Transverse colon (tissue), 4 donors: ENCODE results near the gene ACACA.

ENCODE experiments used
- POLR2AphosphoS5 ChIP-seq, 3 donors: sonication (generic); formaldehyde crosslinking; IDR thresholded peaks; one replicate each; pipeline ENCODE4 v1.6.1; 2016; ENCODE audit warnings: antibody characterized with exemption in 3 of 3
- TF ChIP-seq, protein P1 (sequence below), 5 experiments: fragments of 200-600 bp in 3 of 5; fragments of 450-650 bp in 2 of 5; sonication (generic) in 3 of 5; IDR thresholded peaks; 1 replicate in 2 of 5; 2 replicates in 3 of 5; pipeline ENCODE4 v1.5.1; 2016 to 2017; ENCODE audit warnings: antibody characterized with exemption in 5 of 5, inconsistent platforms in 3 of 5, mild to moderate bottlenecking in 2 of 5, moderate library complexity in 1 of 5

DNA sequence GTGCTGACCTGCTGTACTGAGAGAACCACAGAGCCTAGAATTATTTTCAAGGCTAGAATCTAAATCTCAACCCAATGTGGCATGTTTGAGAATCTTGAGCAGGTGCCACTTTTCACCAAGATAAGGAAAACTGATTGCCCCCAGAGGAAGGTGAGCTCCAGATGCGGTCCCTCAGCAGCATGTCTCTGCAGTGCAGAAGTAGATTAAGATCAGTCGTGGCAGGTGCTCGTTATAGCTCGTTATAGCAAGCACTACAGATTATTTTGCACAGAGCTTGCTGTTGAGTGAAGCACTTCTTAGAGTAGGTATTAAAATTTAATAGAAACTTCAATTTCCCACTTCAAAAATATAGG, 281.8 kb downstream of the ACACA start:
- TF ChIP-seq, protein P1, sequence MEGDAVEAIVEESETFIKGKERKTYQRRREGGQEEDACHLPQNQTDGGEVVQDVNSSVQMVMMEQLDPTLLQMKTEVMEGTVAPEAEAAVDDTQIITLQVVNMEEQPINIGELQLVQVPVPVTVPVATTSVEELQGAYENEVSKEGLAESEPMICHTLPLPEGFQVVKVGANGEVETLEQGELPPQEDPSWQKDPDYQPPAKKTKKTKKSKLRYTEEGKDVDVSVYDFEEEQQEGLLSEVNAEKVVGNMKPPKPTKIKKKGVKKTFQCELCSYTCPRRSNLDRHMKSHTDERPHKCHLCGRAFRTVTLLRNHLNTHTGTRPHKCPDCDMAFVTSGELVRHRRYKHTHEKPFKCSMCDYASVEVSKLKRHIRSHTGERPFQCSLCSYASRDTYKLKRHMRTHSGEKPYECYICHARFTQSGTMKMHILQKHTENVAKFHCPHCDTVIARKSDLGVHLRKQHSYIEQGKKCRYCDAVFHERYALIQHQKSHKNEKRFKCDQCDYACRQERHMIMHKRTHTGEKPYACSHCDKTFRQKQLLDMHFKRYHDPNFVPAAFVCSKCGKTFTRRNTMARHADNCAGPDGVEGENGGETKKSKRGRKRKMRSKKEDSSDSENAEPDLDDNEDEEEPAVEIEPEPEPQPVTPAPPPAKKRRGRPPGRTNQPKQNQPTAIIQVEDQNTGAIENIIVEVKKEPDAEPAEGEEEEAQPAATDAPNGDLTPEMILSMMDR (IDR thresholded peaks at IDR 0.05) = no peak
- TF ChIP-seq POLR2AphosphoS5 (IDR thresholded peaks at IDR 0.05) = no peak
